ENCODE data around the gene XXYLT1. TPM values are rescaled to one million over a fixed set of nuclear protein-coding genes. Genes with fewer than 3 reads are reported as not detected.

The XXYLT1 gene
- total RNA-seq, 1 donor from 2014 or later, result 14.5 TPM

DNA sequence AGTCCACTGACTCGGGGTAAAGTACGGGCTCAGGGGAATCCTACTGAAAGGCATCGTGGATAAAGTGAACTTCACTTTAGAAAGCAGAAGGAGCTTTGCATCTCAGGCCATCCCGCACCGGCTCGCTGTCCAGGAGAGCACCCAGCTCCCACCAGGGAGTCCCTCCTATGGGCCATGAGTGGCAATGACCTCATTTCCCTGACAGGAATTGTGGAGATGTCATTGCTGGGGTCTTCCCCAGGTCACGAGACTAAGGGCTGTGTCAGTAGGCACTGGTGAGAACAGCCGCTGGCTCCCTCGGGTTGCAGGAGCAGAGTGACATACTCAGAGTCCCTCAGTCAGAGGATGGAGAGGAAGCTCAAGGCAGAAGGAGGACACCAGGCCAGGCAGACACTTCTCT is 97.3 kb downstream of the XXYLT1 start:
- Histone ChIP-seq H3K27me3 (no peaks in the 10 kb centered on the region), H3K27ac (no peak overlapping the region), H3K4me1 (peaks cover 12% of the 10 kb centered on the region), H3K36me3 (no peaks in the 10 kb centered on the region), H3K9me3 (no peaks in the 10 kb centered on the region), H3K4me3 (no peak overlapping the region)
- TF ChIP-seq POLR2AphosphoS5 (IDR thresholded peaks at IDR 0.05; ENCODE audit: insufficient read depth in 1 of 2, low read depth in 1 of 2) (no peak), POLR2A (IDR thresholded peaks at IDR 0.05) (no peak), CTCF (IDR thresholded peaks at IDR 0.05) (no peak)
- peak in 1 of 2 donors; percentile 61 for DNase-seq (ENCODE audit: extremely low spot score in 2 of 2)
- intact Hi-C loops (cut with DNase I), result no loop called here

- peak in 1 of 2 donors; percentile 74 for DNase-seq (ENCODE audit: extremely low spot score in 2 of 2)
- H3K27ac ChIP-seq, result no peak overlapping the region
- intact Hi-C loops (cut with DNase I), result no loop called here
- H3K4me3 ChIP-seq, result no peak overlapping the region
- H3K27me3 ChIP-seq, result no peaks in the 10 kb centered on the region
- TF ChIP-seq POLR2AphosphoS5 (IDR thresholded peaks at IDR 0.05; ENCODE audit: insufficient read depth in 1 of 2, low read depth in 1 of 2) (no peak), CTCF (IDR thresholded peaks at IDR 0.05) (no peak), POLR2A (IDR thresholded peaks at IDR 0.05) (no peak)
- H3K9me3 ChIP-seq, result no peaks in the 10 kb centered on the region
- H3K36me3 ChIP-seq, result no peaks in the 10 kb centered on the region
- H3K4me1 ChIP-seq, result peaks cover 12% of the 10 kb centered on the region
Observed at GRCh38 chr3:195172896-195173295, 98.1 kb downstream of the XXYLT1 start.

DNA sequence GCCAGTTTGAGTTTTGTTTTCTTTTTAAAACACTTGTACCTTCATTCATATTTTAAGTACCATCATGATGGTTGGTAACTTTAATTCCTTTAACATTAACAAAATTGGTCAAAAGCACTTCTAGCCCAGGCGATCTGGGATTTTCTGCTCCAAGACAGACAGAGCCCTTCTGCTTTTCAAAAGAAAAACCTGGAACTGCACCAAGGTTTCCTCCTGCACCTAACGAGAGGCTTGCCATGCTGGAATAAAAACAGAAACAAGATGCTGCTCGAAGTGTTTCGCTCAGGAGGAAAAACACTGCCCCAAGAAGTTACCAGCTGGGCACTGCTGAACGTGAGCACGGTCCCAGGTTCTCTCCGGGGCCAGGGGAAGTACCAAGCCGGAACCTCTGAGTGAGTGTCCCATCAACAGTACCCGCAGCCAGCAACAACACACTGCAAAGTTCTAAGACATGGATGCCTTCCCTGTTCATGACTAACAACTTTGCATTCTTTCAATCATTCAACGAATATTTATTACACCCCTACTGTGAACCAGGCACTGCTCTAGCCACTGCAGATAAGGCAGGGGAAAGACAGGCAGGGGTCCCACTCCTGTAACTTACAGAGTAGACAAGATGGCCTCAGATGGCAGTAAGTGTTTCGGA is 98.8 kb downstream of the XXYLT1 start:
- H3K4me1 ChIP-seq, result peaks cover 12% of the 10 kb centered on the region
- H3K36me3 ChIP-seq, result no peaks in the 10 kb centered on the region
- H3K27ac ChIP-seq, result no peak overlapping the region
- no peaks in the 10 kb centered on the region for H3K9me3 ChIP-seq
- TF ChIP-seq POLR2A (IDR thresholded peaks at IDR 0.05) (no peak), POLR2AphosphoS5 (IDR thresholded peaks at IDR 0.05; ENCODE audit: insufficient read depth in 1 of 2, low read depth in 1 of 2) (no peak), CTCF (IDR thresholded peaks at IDR 0.05) (no peak)
- DNase-seq (ENCODE audit: extremely low spot score in 2 of 2), result peak in 1 of 2 donors; percentile 9
- no peaks in the 10 kb centered on the region for H3K27me3 ChIP-seq
- intact Hi-C loops (cut with DNase I), result no loop called here
- H3K4me3 ChIP-seq, result no peak overlapping the region

DNA sequence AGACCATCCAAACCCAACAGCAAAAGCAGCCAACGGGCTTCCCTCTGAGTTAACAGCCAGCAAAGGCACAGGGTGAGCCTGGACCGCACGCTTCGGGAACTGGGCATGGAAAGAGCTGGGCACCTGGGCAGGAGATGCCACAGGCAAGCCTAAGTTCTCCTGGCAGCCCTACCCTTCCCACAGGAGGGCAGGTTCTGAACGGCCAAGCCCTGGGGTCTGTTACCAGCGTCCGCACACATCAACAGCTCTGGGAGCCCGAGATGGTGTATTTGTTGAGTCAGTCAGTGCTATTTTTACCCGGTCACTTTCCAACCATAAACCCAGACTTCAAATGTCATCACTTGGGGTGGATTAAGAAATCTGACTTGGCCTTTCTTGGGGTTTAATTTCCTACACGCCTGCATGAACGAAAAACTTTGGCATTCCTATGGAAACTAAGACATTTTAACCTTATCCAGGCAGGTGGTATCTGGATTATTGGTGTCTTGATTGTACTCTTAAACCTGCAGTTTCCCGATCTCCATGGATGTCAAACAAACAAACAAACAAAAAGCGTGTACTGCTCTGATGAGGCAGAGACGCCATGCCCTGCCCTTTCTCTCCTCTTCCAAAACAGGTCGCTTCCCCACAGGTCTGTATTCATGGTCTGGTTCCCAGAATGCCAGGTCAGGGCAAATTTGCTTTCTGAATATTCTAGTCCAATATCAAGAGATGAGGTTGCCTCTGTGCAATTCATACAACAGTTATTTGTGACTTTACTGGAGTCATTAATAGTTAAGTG is 99.7 kb downstream of the XXYLT1 start:
- DNase-seq (ENCODE audit: extremely low spot score in 2 of 2), result no peak
- Histone ChIP-seq H3K4me1 (peaks cover 12% of the 10 kb centered on the region), H3K9me3 (no peaks in the 10 kb centered on the region), H3K27me3 (no peaks in the 10 kb centered on the region), H3K36me3 (no peaks in the 10 kb centered on the region), H3K27ac (no peak overlapping the region), H3K4me3 (no peak overlapping the region)
- intact Hi-C loops (cut with DNase I), result no loop called here
- TF ChIP-seq CTCF (IDR thresholded peaks at IDR 0.05), result no peak
- TF ChIP-seq POLR2A (IDR thresholded peaks at IDR 0.05), result no peak
- no peak for TF ChIP-seq POLR2AphosphoS5 (IDR thresholded peaks at IDR 0.05; ENCODE audit: insufficient read depth in 1 of 2, low read depth in 1 of 2)

DNA sequence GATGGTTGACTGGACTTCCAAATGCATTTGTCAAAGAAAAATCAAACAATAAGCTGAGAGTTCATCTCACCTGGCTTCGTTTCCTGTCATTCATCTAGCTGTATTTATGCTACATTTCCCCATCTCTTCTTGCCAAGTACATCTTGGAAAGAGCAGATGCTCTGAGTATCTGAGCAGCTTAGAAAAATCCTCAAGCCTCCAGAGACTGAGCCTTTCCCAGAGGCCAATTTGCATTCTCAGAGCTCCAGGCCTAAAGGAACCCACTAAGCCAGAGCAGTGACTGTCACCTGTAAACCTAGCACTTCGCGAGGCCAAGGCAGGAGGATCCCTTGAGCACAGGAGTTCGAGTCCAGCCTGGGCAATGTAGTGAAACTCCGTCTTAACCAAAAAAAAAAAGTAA is 100.5 kb downstream of the XXYLT1 start:
- no peaks in the 10 kb centered on the region for H3K36me3 ChIP-seq

More for the DNA sequence above, 100.5 kb downstream of the XXYLT1 start:
- no peak for TF ChIP-seq POLR2A (IDR thresholded peaks at IDR 0.05)
- TF ChIP-seq POLR2AphosphoS5 (IDR thresholded peaks at IDR 0.05; ENCODE audit: insufficient read depth in 1 of 2, low read depth in 1 of 2), result no peak
- no peak for TF ChIP-seq CTCF (IDR thresholded peaks at IDR 0.05)
- Histone ChIP-seq H3K27me3 (no peaks in the 10 kb centered on the region), H3K27ac (no peak overlapping the region), H3K4me3 (no peak overlapping the region), H3K9me3 (no peaks in the 10 kb centered on the region), H3K4me1 (peaks cover 12% of the 10 kb centered on the region)
- intact Hi-C loops (cut with DNase I), result no loop called here
- DNase-seq (ENCODE audit: extremely low spot score in 2 of 2), result no peak

Measured in vagina (tissue), 2 donors.